ENCODE data around the gene ALKBH3. TPM values are rescaled to one million over a fixed set of nuclear protein-coding genes. Genes with fewer than 3 reads are reported as not detected.

Gene ALKBH3
- total and polyA plus RNA-seq, 8 donors = 25.7 to 113 (median 34.4) TPM

- no peaks in the 10 kb centered on the region for H3K27me3 ChIP-seq
- no peak for TF ChIP-seq EP300 (IDR thresholded peaks at IDR 0.05)
- no peak for TF ChIP-seq POLR2AphosphoS5 (IDR thresholded peaks at IDR 0.05)
- no peak for TF ChIP-seq POLR2A (IDR thresholded peaks at IDR 0.05)
- no peak for TF ChIP-seq CTCF (IDR thresholded peaks at IDR 0.05)
- intact Hi-C loops (cut with DNase I; ENCODE audit: low total_unique reads) = no loop called here
- 41 to 59% (median 45%) methylated on average over 19 to 20 of the region's 20 CpGs for WGBS, 5 donors
- no peaks in the 10 kb centered on the region for H3K36me3 ChIP-seq
- no peak overlapping the region for H3K4me3 ChIP-seq
- DNase-seq = peak in 1 of 2 donors; percentile 77
- peaks cover 0 to 23% (median 6%) of the 10 kb centered on the region in 4 donors for H3K4me1 ChIP-seq
- no peaks in the 10 kb centered on the region for H3K9me3 ChIP-seq
- peak overlapping the region in 1 of 5 donors; percentile 34 for H3K27ac ChIP-seq
These were observed 53.2 kb downstream of the ALKBH3 start for GRCh38 chr11:43933608-43934551.

- no peak overlapping the region for H3K27ac ChIP-seq
- WGBS, 5 donors = 75 to 85% (median 78%) methylated on average over 11 to 14 of the region's 14 CpGs
- no peak for DNase-seq
These were observed 54.2 kb downstream of the ALKBH3 start for GRCh38 chr11:43934601-43935423.

DNA sequence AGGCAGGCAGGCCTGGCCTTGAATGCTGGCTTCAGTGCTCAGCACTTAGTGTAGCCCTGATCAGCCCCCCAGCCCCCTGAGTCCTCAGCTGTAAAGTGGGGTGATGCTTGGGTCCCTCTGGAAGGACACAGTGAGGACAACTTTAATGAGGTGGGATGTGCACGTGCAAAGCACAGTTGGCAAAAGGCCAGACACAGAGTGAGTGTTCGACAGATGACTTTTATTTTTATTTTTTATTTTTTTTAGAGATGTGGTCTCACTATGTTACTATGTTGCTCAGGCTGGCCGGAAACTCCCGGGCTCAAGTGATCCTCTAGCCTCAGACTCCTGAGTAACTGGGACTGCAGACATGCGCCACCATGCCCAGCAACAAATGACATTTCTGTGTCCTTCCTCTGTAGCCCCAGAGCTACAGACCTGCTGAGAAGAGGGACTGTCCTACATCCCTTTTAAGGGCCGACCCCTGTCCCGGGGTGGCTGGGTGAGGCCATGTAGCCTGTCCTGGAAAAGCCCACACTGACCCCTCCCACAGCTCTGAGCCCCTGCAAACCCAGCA, 54.9 kb downstream of the ALKBH3 start:
- 75 to 81% (median 79%) methylated on average over 7 of the region's 7 CpGs for WGBS, 5 donors
- H3K4me3 ChIP-seq = no peak overlapping the region
- TF ChIP-seq POLR2AphosphoS5 (IDR thresholded peaks at IDR 0.05) = no peak
- no peak for TF ChIP-seq CTCF (IDR thresholded peaks at IDR 0.05)
- no peak for TF ChIP-seq EP300 (IDR thresholded peaks at IDR 0.05)
- TF ChIP-seq POLR2A (IDR thresholded peaks at IDR 0.05) = no peak
- no peaks in the 10 kb centered on the region for H3K27me3 ChIP-seq
- peaks cover 0 to 23% (median 6%) of the 10 kb centered on the region in 4 donors for H3K4me1 ChIP-seq
- no peak for DNase-seq
- intact Hi-C loops (cut with DNase I; ENCODE audit: low total_unique reads) = no loop called here
- H3K27ac ChIP-seq = no peak overlapping the region
- H3K36me3 ChIP-seq = no peaks in the 10 kb centered on the region
- H3K9me3 ChIP-seq = no peaks in the 10 kb centered on the region

More at GRCh38 chr11:43934601-43935423, 54.2 kb downstream of the ALKBH3 start:
- intact Hi-C loops (cut with DNase I; ENCODE audit: low total_unique reads) = no loop called here
- peaks cover 0 to 23% (median 6%) of the 10 kb centered on the region in 4 donors for H3K4me1 ChIP-seq
- TF ChIP-seq CTCF (IDR thresholded peaks at IDR 0.05) = no peak
- TF ChIP-seq POLR2AphosphoS5 (IDR thresholded peaks at IDR 0.05) = no peak
- no peak for TF ChIP-seq POLR2A (IDR thresholded peaks at IDR 0.05)
- no peak for TF ChIP-seq EP300 (IDR thresholded peaks at IDR 0.05)
- no peaks in the 10 kb centered on the region for H3K9me3 ChIP-seq
- H3K27me3 ChIP-seq = no peaks in the 10 kb centered on the region
- H3K4me3 ChIP-seq = no peak overlapping the region
- H3K36me3 ChIP-seq = no peaks in the 10 kb centered on the region

DNA sequence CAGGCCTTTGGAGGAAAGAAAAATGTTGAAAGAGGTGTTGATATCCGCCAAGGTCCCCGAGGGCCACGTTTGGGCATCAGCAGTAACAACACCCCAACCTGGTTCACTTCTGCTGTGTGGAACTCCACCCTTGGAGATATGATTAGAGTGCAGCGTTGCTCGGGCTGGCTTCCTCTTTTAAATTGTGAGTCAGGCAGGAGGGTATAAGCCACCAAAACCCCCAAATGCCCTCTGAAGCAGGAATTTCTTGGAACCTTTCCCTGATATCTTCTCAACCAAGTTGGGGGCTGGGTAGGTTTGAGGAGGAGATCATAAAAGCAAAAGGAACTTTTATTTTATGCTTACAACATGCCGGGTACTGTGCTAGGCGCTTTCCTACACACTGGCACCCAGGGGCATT, 55.4 kb downstream of the ALKBH3 start:
- H3K4me3 ChIP-seq = no peak overlapping the region
- intact Hi-C loops (cut with DNase I; ENCODE audit: low total_unique reads) = no loop called here
- whole genome bisulfite sequencing, 5 donors = 41 to 67% (median 54%) methylated on average over 7 of the region's 7 CpGs
- peaks cover 0 to 23% (median 4%) of the 10 kb centered on the region in 4 donors for H3K4me1 ChIP-seq
- no peaks in the 10 kb centered on the region for H3K36me3 ChIP-seq
- no peaks in the 10 kb centered on the region for H3K9me3 ChIP-seq
- no peak overlapping the region for H3K27ac ChIP-seq
- no peak for TF ChIP-seq POLR2A (IDR thresholded peaks at IDR 0.05)
- TF ChIP-seq POLR2AphosphoS5 (IDR thresholded peaks at IDR 0.05) = no peak
- no peak for TF ChIP-seq CTCF (IDR thresholded peaks at IDR 0.05)
- no peak for TF ChIP-seq EP300 (IDR thresholded peaks at IDR 0.05)
- no peak for DNase-seq
- H3K27me3 ChIP-seq = peaks cover 0 to 6% (median 5%) of the 10 kb centered on the region in 3 donors

Data from stomach (tissue), 9 donors.